CD4-positive, alpha-beta T cell (primary cell): Measurements from ENCODE around the gene CCR7. TPM values are rescaled to one million over a fixed set of nuclear protein-coding genes. Genes with fewer than 3 reads are reported as not detected.

Experiments used
- ATAC-seq: fragments of 200-7000 bp; cut with Tn5 transposase; one replicate; pipeline ENCODE4 v1.10.0; 2022; ENCODE audit warnings: mild to moderate bottlenecking; ENCODE audit not compliant: poor library complexity
- CTCF ChIA-PET: fragments of 350-600 bp; sonication (Branson Sonifier 250); formaldehyde crosslinking; loops from one replicate; lab custom pipeline; 2021; ENCODE audit warnings: antibody characterized with exemption, inconsistent platforms; lab: Charles Lee
- POLR2A ChIA-PET: fragments of 350-600 bp; sonication (Branson Sonifier 250); formaldehyde crosslinking; loops from one replicate; lab custom pipeline; 2021; ENCODE audit warnings: antibody characterized with exemption, inconsistent platforms; lab: Charles Lee
- DNase-seq, 14 experiments: peaks; one replicate each; pipeline ENCODE4 v3.0.0-alpha.2; 2013 to 2020; ENCODE audit warnings: mixed read lengths in 2 of 14
- H3K27ac ChIP-seq, 2 donors: one replicate each; pipeline versions ENCODE4 v1.5.1 to v1.7.0; 2013; ENCODE audit warnings: low read length in 2 of 2, low read depth in 1 of 2, mild to moderate bottlenecking in 1 of 2
- H3K27me3 ChIP-seq, 2 experiments: 1 replicate in 1 of 2; 2 replicates in 1 of 2; pipeline versions ENCODE4 v1.6.1 to v1.7.0; 2013; ENCODE audit warnings: low read length in 2 of 2, control low read depth in 1 of 2, mild to moderate bottlenecking in 1 of 2, moderate library complexity in 1 of 2; ENCODE audit not compliant: insufficient read depth in 2 of 2, control insufficient read depth in 1 of 2
- H3K36me3 ChIP-seq: one replicate; pipeline ENCODE4 v1.6.1; 2013; ENCODE audit warnings: low read length, control low read depth; ENCODE audit not compliant: insufficient read depth
- H3K4me1 ChIP-seq: one replicate; pipeline ENCODE4 v1.6.1; 2013; ENCODE audit warnings: low read length, control low read depth; ENCODE audit not compliant: insufficient read depth
- H3K4me3 ChIP-seq: one replicate; pipeline ENCODE4 v1.5.1; 2013; ENCODE audit warnings: mild to moderate bottlenecking, low read length, moderate library complexity
- H3K9me3 ChIP-seq, 2 experiments: 1 replicate in 1 of 2; 2 replicates in 1 of 2; pipeline versions ENCODE4 v1.6.1 to v1.7.0; 2013; ENCODE audit warnings: low read length in 2 of 2, mild to moderate bottlenecking in 2 of 2, control low read depth in 1 of 2, moderate library complexity in 1 of 2; ENCODE audit not compliant: control insufficient read depth in 1 of 2, insufficient read depth in 1 of 2
- H3K27ac Mint-ChIP-seq: one replicate; pipeline ENCODE4 v1.8.0; 2020; ENCODE audit warnings: mixed read lengths
- H3K27me3 Mint-ChIP-seq: one replicate; pipeline ENCODE4 v1.8.0; 2021; ENCODE audit warnings: mixed read lengths
- H3K36me3 Mint-ChIP-seq: one replicate; pipeline ENCODE4 v1.8.0; 2021; ENCODE audit warnings: low read depth, mixed read lengths
- H3K4me1 Mint-ChIP-seq: one replicate; pipeline ENCODE4 v1.8.0; 2021; ENCODE audit warnings: low read depth, mixed read lengths
- H3K4me3 Mint-ChIP-seq: one replicate; pipeline ENCODE4 v1.8.0; 2020; ENCODE audit warnings: mild to moderate bottlenecking, mixed read lengths
- H3K9me3 Mint-ChIP-seq: one replicate; pipeline ENCODE4 v1.8.0; 2020; ENCODE audit warnings: mixed read lengths
- intact Hi-C, 2 experiments: fragments of 100-400 bp; cut with DNase I in 1 of 2; cut with micrococcal nuclease in 1 of 2; formaldehyde crosslinking; loops; one replicate each; pipeline versions ENCODE4 v1.15.1 to v1.9.0; 2023 to 2025; cut with DNase I, micrococcal nuclease
- total RNA-seq, 174 experiments: library from RNA in 2 of 174; stranded (reverse) in 2 of 174; gene quantifications; one replicate each; pipeline ENCODE4 v1.2.3 and lab custom pipeline; 2021 to 2026
- TF ChIP-seq, protein P1 (sequence below): fragments of 200-600 bp; IDR thresholded peaks from one replicate; pipeline ENCODE4 v1.8.0; 2022; ENCODE audit warnings: antibody characterized with exemption, mild to moderate bottlenecking

Gene CCR7
- total RNA-seq, 2 experiments from 2014 or later: 170 to 180 TPM

DNA sequence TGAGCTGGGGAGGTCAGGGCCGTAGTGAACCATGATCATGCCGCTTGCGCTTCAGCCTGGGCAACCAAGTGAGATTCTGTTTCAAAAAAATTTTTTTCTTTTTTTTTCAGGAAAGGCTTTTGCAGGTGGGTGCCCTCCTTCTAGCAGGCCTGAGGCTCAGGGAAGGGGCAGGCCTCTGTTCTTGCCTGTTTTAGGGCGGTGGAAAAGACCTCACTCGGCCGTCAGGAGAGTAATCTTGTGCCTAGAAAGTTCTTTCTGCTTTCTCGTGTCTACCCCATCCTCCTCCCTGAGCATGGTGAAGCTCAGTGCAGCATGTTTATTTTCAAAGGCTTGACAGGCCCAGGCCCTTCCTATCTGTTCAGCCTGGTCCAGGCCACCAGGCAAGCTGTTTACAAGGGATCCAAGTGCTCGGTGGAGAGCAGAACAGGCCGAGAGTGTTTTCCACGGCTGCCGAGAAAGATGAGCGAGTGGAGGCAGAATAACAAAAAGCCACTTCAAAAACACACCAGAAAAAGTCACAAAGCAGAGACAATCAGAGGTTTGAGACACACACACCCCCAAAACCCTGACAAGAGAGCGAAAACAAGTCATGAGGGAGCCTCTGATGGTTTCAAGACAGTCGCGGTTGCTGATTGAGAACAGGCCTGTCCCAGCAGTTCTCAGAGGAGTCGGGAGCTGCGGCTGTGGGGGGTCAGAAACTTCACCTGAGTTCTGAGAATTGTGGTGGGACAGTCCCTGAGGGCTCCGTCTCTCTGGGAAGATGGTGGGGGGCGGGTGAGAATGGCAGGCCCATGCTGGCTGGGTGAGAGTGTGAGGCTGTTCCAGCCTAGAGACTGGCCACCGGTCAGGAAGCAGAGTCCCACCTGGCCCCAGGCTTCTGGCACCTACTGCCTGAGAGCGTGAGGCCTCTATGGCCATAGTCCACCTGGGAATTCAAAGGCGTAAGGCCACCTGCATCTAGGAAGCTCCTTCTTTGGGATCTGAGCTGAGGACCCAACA is 37.5 kb upstream of the CCR7 start:
- DNase-seq: peak; percentile 63 to 88 (median 73)
- CTCF ChIA-PET: interaction anchor here (0.9 to 17.1 kb wide), 6 partner anchors 9 to 48 kb away, joined by 3 to 288 read pairs (median 5); partner anchors contain the start of gene CCR7
- TF ChIP-seq, protein P1, sequence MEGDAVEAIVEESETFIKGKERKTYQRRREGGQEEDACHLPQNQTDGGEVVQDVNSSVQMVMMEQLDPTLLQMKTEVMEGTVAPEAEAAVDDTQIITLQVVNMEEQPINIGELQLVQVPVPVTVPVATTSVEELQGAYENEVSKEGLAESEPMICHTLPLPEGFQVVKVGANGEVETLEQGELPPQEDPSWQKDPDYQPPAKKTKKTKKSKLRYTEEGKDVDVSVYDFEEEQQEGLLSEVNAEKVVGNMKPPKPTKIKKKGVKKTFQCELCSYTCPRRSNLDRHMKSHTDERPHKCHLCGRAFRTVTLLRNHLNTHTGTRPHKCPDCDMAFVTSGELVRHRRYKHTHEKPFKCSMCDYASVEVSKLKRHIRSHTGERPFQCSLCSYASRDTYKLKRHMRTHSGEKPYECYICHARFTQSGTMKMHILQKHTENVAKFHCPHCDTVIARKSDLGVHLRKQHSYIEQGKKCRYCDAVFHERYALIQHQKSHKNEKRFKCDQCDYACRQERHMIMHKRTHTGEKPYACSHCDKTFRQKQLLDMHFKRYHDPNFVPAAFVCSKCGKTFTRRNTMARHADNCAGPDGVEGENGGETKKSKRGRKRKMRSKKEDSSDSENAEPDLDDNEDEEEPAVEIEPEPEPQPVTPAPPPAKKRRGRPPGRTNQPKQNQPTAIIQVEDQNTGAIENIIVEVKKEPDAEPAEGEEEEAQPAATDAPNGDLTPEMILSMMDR: no peak
- Mint-ChIP-seq H3K36me3 (no peaks in the 10 kb centered on the region), H3K27ac (peak overlapping the region; percentile 98), H3K9me3 (no peaks in the 10 kb centered on the region), H3K4me1 (peaks cover 95% of the 10 kb centered on the region), H3K27me3 (no peaks in the 10 kb centered on the region), H3K4me3 (peak overlapping the region; percentile 65)
- Histone ChIP-seq H3K27ac (peak overlapping the region; percentile 90 to 99), H3K4me3 (peak overlapping the region; percentile 17), H3K4me1 (peaks cover 95% of the 10 kb centered on the region), H3K36me3 (no peaks in the 10 kb centered on the region), H3K27me3 (no peaks in the 10 kb centered on the region), H3K9me3 (no peaks in the 10 kb centered on the region)
- POLR2A ChIA-PET: interaction anchor here (0.6 to 29.4 kb wide), 11 partner anchors 9 to 1086 kb away, joined by 3 to 1290 read pairs (median 8); partner anchors contain the start of genes CCR7, EIF1 and SMARCE1
- intact Hi-C loops: loop anchor here in 1 of 2 experiments (1.0 kb wide), 1 partner anchor 10 kb away; no protein-coding TSS in a partner anchor
- peak; percentile 55 for ATAC-seq

DNA sequence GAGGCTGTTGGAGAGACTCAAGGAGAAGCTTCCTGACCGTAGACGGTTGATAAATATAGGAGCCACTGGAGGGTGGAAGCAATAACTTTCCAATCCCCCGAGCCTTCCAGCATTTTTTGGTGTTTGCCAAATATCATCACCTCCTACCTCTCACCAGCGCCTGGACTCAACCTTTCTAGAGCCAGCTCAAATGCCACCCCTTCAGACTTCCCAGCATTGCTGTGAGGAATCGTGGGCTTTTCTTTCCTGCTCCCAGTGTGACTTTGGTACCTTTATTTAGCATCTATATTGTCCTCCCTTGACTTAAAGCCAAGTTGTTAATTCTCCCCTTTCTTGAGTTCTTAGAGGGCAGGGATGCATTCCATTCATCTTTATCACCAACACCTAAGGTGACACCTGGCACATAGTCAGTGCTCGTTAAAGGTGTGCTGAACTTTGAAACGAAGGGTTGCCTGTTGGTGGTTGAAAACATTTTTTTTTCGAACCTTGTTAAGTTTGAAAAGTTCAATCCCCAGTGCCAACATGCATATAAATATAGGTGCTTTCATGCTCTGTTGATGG is 35.3 kb upstream of the CCR7 start:
- peaks cover 2% of the 10 kb centered on the region for H3K9me3 Mint-ChIP-seq
- no peak for DNase-seq
- H3K27ac ChIP-seq: peak overlapping the region; percentile 90 to 99
- ATAC-seq: no peak
- H3K27ac Mint-ChIP-seq: peak overlapping the region; percentile 98
- peaks cover 95% of the 10 kb centered on the region for H3K4me1 Mint-ChIP-seq
- TF ChIP-seq, protein P1: no peak
- no peaks in the 10 kb centered on the region for H3K9me3 ChIP-seq
- no peaks in the 10 kb centered on the region for H3K27me3 ChIP-seq
- no peaks in the 10 kb centered on the region for H3K27me3 Mint-ChIP-seq
- no peaks in the 10 kb centered on the region for H3K36me3 Mint-ChIP-seq
- ChIA-PET POLR2A (interaction anchor here (0.8 to 6.5 kb wide), 7 partner anchors 14 to 44 kb away, joined by 3 to 145 read pairs (median 3); partner anchors contain the start of gene CCR7), CTCF (interaction anchor here (0.8 to 1.2 kb wide), 4 partner anchors 15 to 39 kb away, joined by 3 to 4 read pairs (median 3); no protein-coding TSS in a partner anchor)
- intact Hi-C loops: no loop called here
- peaks cover 94% of the 10 kb centered on the region for H3K4me1 ChIP-seq
- no peak overlapping the region for H3K4me3 ChIP-seq
- H3K36me3 ChIP-seq: no peaks in the 10 kb centered on the region
- peak overlapping the region; percentile 32 for H3K4me3 Mint-ChIP-seq

DNA sequence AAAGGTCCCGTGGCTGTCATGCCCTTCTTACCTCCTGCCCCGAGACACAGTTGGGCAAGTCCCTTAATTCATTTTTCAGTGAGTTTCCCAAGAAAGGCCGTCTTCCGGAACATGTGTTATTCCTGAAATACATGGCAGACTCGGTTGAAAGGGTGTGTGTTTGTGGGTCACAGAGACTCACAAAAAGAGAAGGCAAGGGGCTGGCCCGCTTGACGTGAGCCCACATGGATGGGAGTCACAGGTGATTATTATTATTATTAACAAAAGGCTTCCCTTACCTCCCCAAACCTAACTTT is 34.1 kb upstream of the CCR7 start:
- Mint-ChIP-seq H3K36me3 (no peaks in the 10 kb centered on the region), H3K27ac (peak overlapping the region; percentile 98), H3K4me1 (peaks cover 95% of the 10 kb centered on the region), H3K9me3 (peaks cover 2% of the 10 kb centered on the region), H3K27me3 (no peaks in the 10 kb centered on the region), H3K4me3 (peak overlapping the region; percentile 71)
- Histone ChIP-seq H3K4me1 (peaks cover 84% of the 10 kb centered on the region), H3K27ac (peak overlapping the region; percentile 95 to 99), H3K4me3 (no peak overlapping the region), H3K9me3 (no peaks in the 10 kb centered on the region), H3K27me3 (no peaks in the 10 kb centered on the region), H3K36me3 (no peaks in the 10 kb centered on the region)
- POLR2A ChIA-PET: interaction anchor here (1.3 to 6.5 kb wide), 8 partner anchors 9 to 44 kb away, joined by 4 to 145 read pairs (median 28); partner anchors contain the start of gene CCR7
- TF ChIP-seq, protein P1: no peak
- DNase-seq (no peak), ATAC-seq (no peak)
- CTCF ChIA-PET: interaction anchor here (1.0 to 2.8 kb wide), 2 partner anchors 38 to 66 kb away, joined by 3 to 21 read pairs; no protein-coding TSS in a partner anchor
- intact Hi-C loops: loop anchor here in 1 of 2 experiments (1.0 to 2.0 kb wide), 4 partner anchors 9 to 37 kb away; no protein-coding TSS in a partner anchor
